Activated naive CD4-positive, alpha-beta T cell treated with anti-CD3 and anti-CD28 coated beads, Interleukin-2, amount 10 ng/mL, durations not matched to agents 7 days and 5 days (primary cell): ENCODE results near the gene SORL1.
A peak's percentile ranks its signal among the peaks of the same experiment; 100 is the strongest.
"Not testable (repeated sequence)": the region's sequence is repeated elsewhere in the genome, so short reads cannot be mapped to it uniquely, and the experiment has no call there.

Experiments
- CTCF ChIA-PET: fragments of 350-600 bp; sonication (Branson Sonifier 250); formaldehyde crosslinking; loops from one replicate; lab custom pipeline; 2021; ENCODE audit warnings: antibody characterized with exemption; lab: Charles Lee
- DNase-seq: peaks from one replicate; pipeline ENCODE4 v3.0.0-alpha.2; 2020
- H3K27ac Mint-ChIP-seq: one replicate; pipeline ENCODE4 v1.8.0; 2021; ENCODE audit warnings: mild to moderate bottlenecking, moderate library complexity, mixed read lengths
- H3K27me3 Mint-ChIP-seq: one replicate; pipeline ENCODE4 v1.8.0; 2021; ENCODE audit warnings: mild to moderate bottlenecking, mixed read lengths
- H3K36me3 Mint-ChIP-seq: one replicate; pipeline ENCODE4 v1.8.0; 2021; ENCODE audit warnings: mixed read lengths
- H3K4me1 Mint-ChIP-seq: one replicate; pipeline ENCODE4 v1.8.0; 2021; ENCODE audit warnings: mixed read lengths
- H3K4me3 Mint-ChIP-seq: one replicate; pipeline ENCODE4 v1.8.0; 2021; ENCODE audit warnings: mild to moderate bottlenecking, moderate library complexity, mixed read lengths
- H3K9me3 Mint-ChIP-seq: one replicate; pipeline ENCODE4 v1.8.0; 2021; ENCODE audit warnings: mixed read lengths

SORL1 gene

GRCh38 chr11:121569332-121570299 lies 117.5 kb downstream of the SORL1 start:
- CTCF ChIA-PET, DNase-seq, H3K9me3 Mint-ChIP-seq, H3K27me3 Mint-ChIP-seq, H3K4me3 Mint-ChIP-seq, H3K27ac Mint-ChIP-seq, H3K4me1 Mint-ChIP-seq: not testable (repeated sequence)
- H3K36me3 Mint-ChIP-seq: peaks cover 69% of the 10 kb centered on the region

- no peaks in the 10 kb centered on the region for H3K9me3 Mint-ChIP-seq
- H3K27me3 Mint-ChIP-seq: no peaks in the 10 kb centered on the region
- no peak overlapping the region for H3K27ac Mint-ChIP-seq
- CTCF ChIA-PET: no interaction called here
- peaks cover 71% of the 10 kb centered on the region for H3K36me3 Mint-ChIP-seq
- H3K4me1 Mint-ChIP-seq: no peaks in the 10 kb centered on the region
- no peak overlapping the region for H3K4me3 Mint-ChIP-seq
- no peak for DNase-seq
These were observed 118.3 kb downstream of the SORL1 start for GRCh38 chr11:121570453-121570852.

- no peaks in the 10 kb centered on the region for H3K4me1 Mint-ChIP-seq
- no peaks in the 10 kb centered on the region for H3K27me3 Mint-ChIP-seq
- H3K4me3 Mint-ChIP-seq: no peak overlapping the region
- H3K27ac Mint-ChIP-seq: peak overlapping the region; percentile 10
- no peak for DNase-seq
- peaks cover 79% of the 10 kb centered on the region for H3K36me3 Mint-ChIP-seq
- no peaks in the 10 kb centered on the region for H3K9me3 Mint-ChIP-seq
- CTCF ChIA-PET: interaction anchor here (1.0 kb wide), 1 partner anchor 252 kb away, joined by 3 read pairs; no protein-coding TSS in a partner anchor
These were observed 119.4 kb downstream of the SORL1 start for GRCh38 chr11:121571506-121571905.

- no peak overlapping the region for H3K4me3 Mint-ChIP-seq
- H3K4me1 Mint-ChIP-seq: no peaks in the 10 kb centered on the region
- CTCF ChIA-PET: no interaction called here
- no peak for DNase-seq
- no peaks in the 10 kb centered on the region for H3K27me3 Mint-ChIP-seq
- H3K27ac Mint-ChIP-seq: no peak overlapping the region
- H3K9me3 Mint-ChIP-seq: no peaks in the 10 kb centered on the region
- peaks cover 81% of the 10 kb centered on the region for H3K36me3 Mint-ChIP-seq
These were observed 120.5 kb downstream of the SORL1 start for GRCh38 chr11:121572571-121573059.

DNA sequence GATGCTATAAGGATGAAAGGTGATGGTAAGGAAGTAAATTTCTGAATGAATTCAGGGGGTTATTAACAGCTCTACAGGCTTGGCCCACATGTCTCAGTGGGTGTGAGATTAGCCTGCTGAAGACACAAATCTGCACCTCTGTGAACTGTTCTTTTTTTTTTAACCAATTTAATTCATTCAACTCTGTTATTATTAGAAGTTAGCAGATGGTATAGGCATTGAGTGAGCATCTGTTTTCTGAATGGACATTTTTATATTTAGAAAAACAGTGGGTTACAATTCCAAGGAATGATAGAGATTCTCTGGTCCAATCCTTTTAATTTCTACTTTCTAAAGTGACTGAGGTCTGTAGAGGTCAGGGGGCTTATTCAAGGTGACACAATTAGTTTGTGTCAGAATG lies 122.7 kb downstream of the SORL1 start:
- Mint-ChIP-seq H3K36me3 (peaks cover 87% of the 10 kb centered on the region), H3K27ac (no peak overlapping the region), H3K4me3 (no peak overlapping the region), H3K4me1 (no peaks in the 10 kb centered on the region), H3K27me3 (no peaks in the 10 kb centered on the region), H3K9me3 (peaks cover under 1% of the 10 kb centered on the region)
- DNase-seq: no peak
- CTCF ChIA-PET: no interaction called here

DNA sequence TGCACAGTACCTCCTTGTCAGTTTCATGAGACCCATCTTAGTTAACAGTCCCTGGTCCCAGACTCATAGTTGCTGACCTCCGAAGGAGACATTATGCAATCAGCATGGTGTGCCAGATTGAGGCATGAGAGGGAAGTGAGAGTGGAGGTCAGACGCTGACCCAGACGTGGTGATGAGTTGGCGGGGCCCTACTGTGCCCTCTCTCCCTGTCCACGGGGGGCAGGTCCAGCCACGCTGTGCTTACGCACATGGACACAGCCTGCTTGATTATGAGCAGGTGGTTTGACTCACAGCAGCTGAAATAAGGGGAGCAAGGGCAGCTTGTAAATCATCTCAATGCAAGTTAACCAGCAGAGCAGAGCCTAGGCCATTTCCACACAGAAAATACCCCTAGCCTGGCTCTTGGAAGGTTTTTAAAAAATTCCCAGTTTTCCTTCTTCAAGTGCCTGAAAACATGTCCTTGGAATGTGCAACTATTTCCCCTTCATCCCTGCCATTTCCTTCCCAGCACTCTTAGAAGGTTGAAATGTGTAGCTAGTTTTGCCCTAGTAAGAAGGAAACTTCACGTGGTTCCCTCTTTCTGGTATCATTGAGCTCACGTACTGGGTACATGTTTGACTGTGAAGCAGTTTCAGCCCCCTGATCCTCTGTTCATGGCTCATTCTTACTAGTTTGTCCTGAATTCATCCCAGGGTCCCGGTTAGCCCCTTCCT lies 123.3 kb downstream of the SORL1 start:
- DNase-seq: no peak
- no peak overlapping the region for H3K4me3 Mint-ChIP-seq
- H3K36me3 Mint-ChIP-seq: peaks cover 87% of the 10 kb centered on the region
- CTCF ChIA-PET: no interaction called here
- peaks cover 3% of the 10 kb centered on the region for H3K4me1 Mint-ChIP-seq
- H3K27ac Mint-ChIP-seq: no peak overlapping the region
- no peaks in the 10 kb centered on the region for H3K27me3 Mint-ChIP-seq
- peaks cover 5% of the 10 kb centered on the region for H3K9me3 Mint-ChIP-seq

GRCh38 chr11:121575963-121576290 lies 123.8 kb downstream of the SORL1 start:
- peaks cover 5% of the 10 kb centered on the region for H3K9me3 Mint-ChIP-seq
- DNase-seq: no peak
- peaks cover 4% of the 10 kb centered on the region for H3K4me1 Mint-ChIP-seq
- CTCF ChIA-PET: interaction anchor here (1.0 to 1.7 kb wide), 2 partner anchors 15 to 125 kb away, joined by 4 read pairs; no protein-coding TSS in a partner anchor
- peaks cover 85% of the 10 kb centered on the region for H3K36me3 Mint-ChIP-seq
- no peak overlapping the region for H3K4me3 Mint-ChIP-seq
- no peak overlapping the region for H3K27ac Mint-ChIP-seq
- H3K27me3 Mint-ChIP-seq: no peaks in the 10 kb centered on the region

- CTCF ChIA-PET: interaction anchor here (0.6 to 1.7 kb wide), 4 partner anchors 9 to 126 kb away, joined by 3 to 4 read pairs (median 4); no protein-coding TSS in a partner anchor
- Mint-ChIP-seq H3K36me3 (peaks cover 87% of the 10 kb centered on the region), H3K27me3 (no peaks in the 10 kb centered on the region), H3K4me1 (peaks cover 10% of the 10 kb centered on the region), H3K4me3 (no peak overlapping the region), H3K27ac (no peak overlapping the region), H3K9me3 (peaks cover 5% of the 10 kb centered on the region)
- no peak for DNase-seq
These were observed 124.4 kb downstream of the SORL1 start for GRCh38 chr11:121576531-121576930.

DNA sequence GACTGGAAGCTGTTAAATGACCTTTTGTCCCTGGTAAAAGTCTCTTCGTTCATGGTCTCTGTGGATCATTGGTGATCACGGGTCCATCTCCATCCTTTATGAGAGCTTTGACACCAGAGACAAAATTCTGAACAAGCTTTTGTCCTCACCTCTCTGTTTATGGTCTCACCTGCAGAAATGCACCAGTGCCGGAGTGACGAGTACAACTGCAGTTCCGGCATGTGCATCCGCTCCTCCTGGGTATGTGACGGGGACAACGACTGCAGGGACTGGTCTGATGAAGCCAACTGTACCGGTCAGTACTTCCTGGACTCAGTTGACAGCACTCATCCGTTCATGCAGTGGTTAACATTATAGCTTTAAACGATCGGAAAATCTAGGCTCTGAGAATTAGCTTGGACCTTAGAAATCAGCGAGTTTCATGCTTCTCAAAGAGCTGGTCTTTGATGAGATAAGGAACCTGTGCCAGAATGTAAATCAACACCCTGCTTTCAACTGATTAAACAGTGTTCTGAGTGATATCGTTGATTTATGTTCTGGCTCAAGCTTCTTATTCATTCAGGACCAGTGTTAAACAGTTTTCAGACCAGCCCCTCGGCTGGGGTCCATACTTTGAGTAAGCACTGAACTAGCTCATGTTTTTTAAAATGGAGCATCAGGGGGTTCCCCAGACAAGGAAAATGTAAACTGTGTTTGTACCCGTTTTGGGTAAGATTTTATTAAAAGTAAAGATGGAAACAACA lies 125.2 kb downstream of the SORL1 start:
- DNase-seq: no peak
- CTCF ChIA-PET: interaction anchor here (0.6 to 1.7 kb wide), 5 partner anchors 9 to 130 kb away, joined by 3 to 4 read pairs (median 3); no protein-coding TSS in a partner anchor
- H3K27me3 Mint-ChIP-seq: no peaks in the 10 kb centered on the region
- peaks cover 87% of the 10 kb centered on the region for H3K36me3 Mint-ChIP-seq
- peaks cover 5% of the 10 kb centered on the region for H3K9me3 Mint-ChIP-seq
- H3K4me1 Mint-ChIP-seq: peaks cover 17% of the 10 kb centered on the region
- H3K4me3 Mint-ChIP-seq: no peak overlapping the region
- peak overlapping the region; percentile 46 for H3K27ac Mint-ChIP-seq

GRCh38 chr11:121578251-121578976 lies 126.3 kb downstream of the SORL1 start:
- CTCF ChIA-PET: no interaction called here
- H3K27me3 Mint-ChIP-seq: no peaks in the 10 kb centered on the region
- H3K4me1 Mint-ChIP-seq: peaks cover 29% of the 10 kb centered on the region
- no peak overlapping the region for H3K4me3 Mint-ChIP-seq
- H3K9me3 Mint-ChIP-seq: peaks cover 5% of the 10 kb centered on the region
- H3K27ac Mint-ChIP-seq: no peak overlapping the region
- DNase-seq: no peak
- H3K36me3 Mint-ChIP-seq: peaks cover 89% of the 10 kb centered on the region

DNA sequence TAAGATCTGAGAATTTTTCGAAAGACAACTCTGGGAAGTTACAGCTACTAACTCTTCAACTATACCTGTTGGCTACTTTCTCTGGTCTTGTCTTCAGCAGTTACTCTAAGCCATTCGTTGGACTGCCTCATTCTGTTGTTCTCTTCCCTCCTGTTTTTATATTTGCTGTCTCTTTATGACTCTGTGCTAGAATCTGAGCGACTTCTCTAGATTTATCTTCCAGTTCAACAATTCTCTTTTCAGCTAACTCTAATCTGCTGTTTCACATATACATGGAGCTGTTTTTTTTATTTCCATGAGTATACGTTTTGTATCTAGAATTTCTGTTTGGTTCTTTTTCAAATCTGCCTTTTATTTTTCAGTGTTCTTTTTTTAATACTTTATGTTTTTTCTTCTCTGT lies 128.0 kb downstream of the SORL1 start:
- H3K27ac Mint-ChIP-seq: peak overlapping the region; percentile 42
- no peaks in the 10 kb centered on the region for H3K27me3 Mint-ChIP-seq
- peaks cover 85% of the 10 kb centered on the region for H3K36me3 Mint-ChIP-seq

DNA sequence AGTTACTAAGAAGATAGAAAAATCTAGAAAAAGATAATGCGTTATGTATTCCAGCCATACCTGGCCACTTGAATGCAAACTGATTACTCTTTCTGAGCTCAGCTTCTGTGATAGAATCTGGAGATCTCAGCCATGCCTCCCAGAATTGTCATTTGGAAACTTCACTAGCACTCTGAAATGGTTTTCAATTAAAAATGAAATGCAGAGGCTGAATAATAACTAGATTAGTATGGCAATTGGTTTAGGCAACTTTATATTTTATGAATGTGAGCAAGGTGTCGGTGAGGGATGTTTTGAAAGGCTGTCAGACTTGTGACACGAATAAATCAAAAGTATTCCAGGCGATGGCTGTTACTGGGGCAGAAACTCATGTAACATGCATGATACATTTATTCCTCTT lies 129.5 kb downstream of the SORL1 start:
- peaks cover 80% of the 10 kb centered on the region for H3K36me3 Mint-ChIP-seq
- H3K27ac Mint-ChIP-seq: peak overlapping the region; percentile 12
- CTCF ChIA-PET: interaction anchor here (1.0 to 2.8 kb wide), 4 partner anchors 9 to 136 kb away, joined by 3 to 15 read pairs (median 4); partner anchors contain the start of gene SORL1-AS1
- no peak for DNase-seq
- peaks cover 35% of the 10 kb centered on the region for H3K4me1 Mint-ChIP-seq
- H3K4me3 Mint-ChIP-seq: no peak overlapping the region
- no peaks in the 10 kb centered on the region for H3K27me3 Mint-ChIP-seq
- peaks cover 5% of the 10 kb centered on the region for H3K9me3 Mint-ChIP-seq

More for the DNA sequence above, 128.0 kb downstream of the SORL1 start:
- Mint-ChIP-seq H3K4me3 (no peak overlapping the region), H3K9me3 (peaks cover 5% of the 10 kb centered on the region), H3K4me1 (peaks cover 35% of the 10 kb centered on the region)
- DNase-seq: no peak
- CTCF ChIA-PET: interaction anchor here (0.9 to 2.8 kb wide), 3 partner anchors 11 to 268 kb away, joined by 3 to 15 read pairs (median 3); no protein-coding TSS in a partner anchor

DNA sequence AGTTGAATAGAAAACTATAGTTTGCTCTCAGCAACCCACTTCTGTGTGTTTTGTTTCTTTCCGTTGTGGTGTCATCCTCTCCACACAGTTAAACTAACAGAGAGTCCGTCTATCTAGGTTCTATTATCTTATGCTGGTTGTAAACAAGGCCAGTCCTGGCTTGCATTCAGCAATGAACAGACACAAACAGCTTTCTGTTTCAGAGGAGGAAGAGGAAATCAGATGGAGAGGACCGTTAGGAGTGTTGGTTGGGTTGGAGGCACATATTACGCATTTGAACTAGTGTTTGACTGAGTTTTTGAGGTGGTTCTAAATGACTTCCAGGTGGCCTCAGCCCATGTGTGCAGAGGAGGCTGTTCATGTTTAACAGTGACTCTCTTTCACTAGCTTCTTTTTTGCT lies 130.2 kb downstream of the SORL1 start:
- H3K4me3 Mint-ChIP-seq: no peak overlapping the region
- DNase-seq: peak; percentile 28
- H3K27me3 Mint-ChIP-seq: no peaks in the 10 kb centered on the region
- H3K27ac Mint-ChIP-seq: peak overlapping the region; percentile 80
- peaks cover 77% of the 10 kb centered on the region for H3K36me3 Mint-ChIP-seq
- peaks cover 5% of the 10 kb centered on the region for H3K9me3 Mint-ChIP-seq
- CTCF ChIA-PET: interaction anchor here (1.0 to 2.8 kb wide), 4 partner anchors 9 to 137 kb away, joined by 3 to 15 read pairs (median 4); partner anchors contain the start of gene SORL1-AS1
- H3K4me1 Mint-ChIP-seq: peaks cover 35% of the 10 kb centered on the region
